HepG2 (cell line): ENCODE results near the gene IRF5.

Source experiments
- ASH2L ChIP-seq: fragments of 300-600, 200-600 bp; sonication (generic); IDR thresholded peaks from 2 replicates; pipeline ENCODE4 v1.7.0; 2017; ENCODE audit warnings: low read depth, mild to moderate bottlenecking, moderate library complexity, mixed read lengths, low read length; ENCODE audit not compliant: insufficient read length
- HDAC1 ChIP-seq: sonication (generic); formaldehyde crosslinking; IDR thresholded peaks from 2 replicates; pipeline ENCODE4 v1.5.1; 2020; ENCODE audit warnings: mild to moderate bottlenecking, missing genetic modification reagents
- KMT2B ChIP-seq: IDR thresholded peaks from 2 replicates; pipeline ENCODE4 v1.6.1; 2016; ENCODE audit warnings: missing genetic modification reagents, missing compliant biosample characterization
- MAFK ChIP-seq, 2 experiments: IDR thresholded peaks in 1 of 2; conservative IDR thresholded peaks in 1 of 2; 2 replicates each; pipeline ENCODE4 v1.6.1; 2011; ENCODE audit warnings: improper control_type of control experiment in 2 of 2, low read length in 2 of 2
- MYC ChIP-seq: sonication (generic); formaldehyde crosslinking; IDR thresholded peaks from 2 replicates; pipeline ENCODE4 v1.9.0; 2021; ENCODE audit warnings: missing genetic modification reagents, borderline replicate concordance
- POLR2A ChIP-seq, 2 experiments: IDR thresholded peaks; 2 replicates each; pipeline ENCODE4 v1.6.1; 2011; ENCODE audit warnings: low read depth in 2 of 2, low read length in 2 of 2, mild to moderate bottlenecking in 1 of 2, moderate library complexity in 1 of 2; ENCODE audit not compliant: insufficient read depth in 1 of 2
- RAD21 ChIP-seq: fragments of 450-650 bp; formaldehyde crosslinking; IDR thresholded peaks from 2 replicates; pipeline ENCODE4 v1.5.0; 2020; ENCODE audit warnings: mild to moderate bottlenecking
- SUZ12 ChIP-seq: fragments of 150-350 bp; IDR thresholded peaks from 2 replicates; pipeline ENCODE4 v1.6.1; 2014; ENCODE audit warnings: low read depth, low read length
- TARDBP ChIP-seq: sonication (generic); formaldehyde crosslinking; IDR thresholded peaks from 2 replicates; pipeline ENCODE4 v1.8.0; 2022; ENCODE audit warnings: mild to moderate bottlenecking, missing genetic modification reagents
- TEAD3 ChIP-seq: optimal IDR thresholded peaks from 2 replicates; pipeline ENCODE3; 2016; ENCODE audit warnings: borderline replicate concordance
- ZNF12 ChIP-seq: sonication (generic); formaldehyde crosslinking; IDR thresholded peaks from 2 replicates; pipeline ENCODE4 v1.5.0; 2020; ENCODE audit warnings: missing genetic modification reagents
- ZNF24 ChIP-seq: fragments of 450-650 bp; IDR thresholded peaks from 2 replicates; pipeline ENCODE4 v1.6.1; 2017; ENCODE audit warnings: antibody characterized with exemption, mild to moderate bottlenecking
- ZNF792 ChIP-seq: IDR thresholded peaks from 2 replicates; pipeline ENCODE4 v1.6.1; 2016
- TF ChIP-seq, protein P1 (sequence below): sonication (generic); formaldehyde crosslinking; IDR thresholded peaks from 2 replicates; pipeline ENCODE4 v1.5.0; 2020; ENCODE audit warnings: mild to moderate bottlenecking, missing genetic modification reagents, moderate library complexity

DNA sequence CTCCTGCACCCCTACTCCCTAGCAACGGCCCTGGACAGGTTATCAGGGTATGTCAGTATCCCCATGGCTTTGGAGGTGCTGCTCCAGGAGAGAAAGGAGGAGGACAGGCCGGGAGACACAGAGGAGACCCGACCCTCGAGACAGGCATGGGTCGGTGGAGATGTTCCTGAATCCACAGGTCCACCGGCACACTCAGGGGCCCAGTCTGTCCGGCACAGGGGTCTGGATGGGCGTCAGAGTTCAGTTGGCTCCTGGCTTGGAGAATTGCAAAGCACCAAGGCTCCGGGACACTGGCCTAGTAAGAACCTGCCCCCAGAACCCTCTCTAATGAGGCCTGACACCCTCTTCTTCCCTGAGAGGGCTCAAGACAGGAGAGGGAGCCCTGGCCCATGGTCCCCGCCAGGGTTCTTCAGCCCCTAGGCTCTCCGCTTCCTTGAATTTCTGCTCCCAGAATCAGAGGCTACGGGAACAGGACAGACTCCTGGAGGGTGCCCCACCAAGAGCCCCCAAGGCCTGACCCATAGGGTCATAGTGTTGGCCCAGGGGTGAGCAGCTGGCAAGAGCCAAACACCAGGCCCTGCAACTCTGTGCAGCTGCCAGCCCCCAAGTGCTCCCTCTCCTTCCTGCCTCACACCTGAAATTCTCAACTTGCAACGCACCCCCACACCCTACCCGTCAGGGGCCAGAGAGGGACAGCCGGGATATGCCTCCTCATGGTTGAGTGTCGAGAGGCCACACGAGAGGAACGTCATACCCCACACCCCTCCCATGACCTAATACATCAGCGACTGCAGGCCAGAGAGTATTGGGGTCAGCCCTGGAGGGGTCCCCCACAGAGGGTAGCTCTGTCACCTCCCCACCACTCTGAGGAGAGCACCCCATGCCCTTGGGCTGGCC lies 5.5 kb upstream of the IRF5 start:
- no peak for TF ChIP-seq ZNF12 (CRISPR knock-in tag)
- no peak for TF ChIP-seq MYC (CRISPR knock-in tag)
- TF ChIP-seq POLR2A (IDR thresholded peaks at IDR 0.05; ENCODE audit: insufficient read depth in 1 of 2, low read depth in 2 of 2, low read length in 2 of 2), result no peak
- TF ChIP-seq ASH2L, result no peak
- no peak for TF ChIP-seq ZNF24
- no peak for TF ChIP-seq KMT2B
- no peak for TF ChIP-seq RAD21 (CRISPR knock-in tag)
- no peak for TF ChIP-seq HDAC1 (CRISPR knock-in tag)
- no peak for TF ChIP-seq SUZ12
- no peak for TF ChIP-seq MAFK (conservative IDR thresholded peaks at IDR 0.05 in 1 of 2, IDR thresholded peaks at IDR 0.05 in 1 of 2; ENCODE audit: low read length in 2 of 2)
- no peak for TF ChIP-seq TARDBP
- TF ChIP-seq ZNF792 (CRISPR knock-in tag), result no peak
- no peak for TF ChIP-seq TEAD3
- TF ChIP-seq, protein P1, sequence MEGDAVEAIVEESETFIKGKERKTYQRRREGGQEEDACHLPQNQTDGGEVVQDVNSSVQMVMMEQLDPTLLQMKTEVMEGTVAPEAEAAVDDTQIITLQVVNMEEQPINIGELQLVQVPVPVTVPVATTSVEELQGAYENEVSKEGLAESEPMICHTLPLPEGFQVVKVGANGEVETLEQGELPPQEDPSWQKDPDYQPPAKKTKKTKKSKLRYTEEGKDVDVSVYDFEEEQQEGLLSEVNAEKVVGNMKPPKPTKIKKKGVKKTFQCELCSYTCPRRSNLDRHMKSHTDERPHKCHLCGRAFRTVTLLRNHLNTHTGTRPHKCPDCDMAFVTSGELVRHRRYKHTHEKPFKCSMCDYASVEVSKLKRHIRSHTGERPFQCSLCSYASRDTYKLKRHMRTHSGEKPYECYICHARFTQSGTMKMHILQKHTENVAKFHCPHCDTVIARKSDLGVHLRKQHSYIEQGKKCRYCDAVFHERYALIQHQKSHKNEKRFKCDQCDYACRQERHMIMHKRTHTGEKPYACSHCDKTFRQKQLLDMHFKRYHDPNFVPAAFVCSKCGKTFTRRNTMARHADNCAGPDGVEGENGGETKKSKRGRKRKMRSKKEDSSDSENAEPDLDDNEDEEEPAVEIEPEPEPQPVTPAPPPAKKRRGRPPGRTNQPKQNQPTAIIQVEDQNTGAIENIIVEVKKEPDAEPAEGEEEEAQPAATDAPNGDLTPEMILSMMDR, result no peak
